PFSK-1 (cell line): ENCODE results near the gene CDH15.

Experiments
- FOXP2 ChIP-seq: optimal IDR thresholded peaks from 2 replicates; pipeline ENCODE3; 2011; ENCODE audit warnings: borderline replicate concordance, control low read depth, inconsistent platforms; ENCODE audit not compliant: insufficient read depth; ENCODE audit errors: extremely low read length, extremely low read depth
- POLR2AphosphoS5 ChIP-seq: IDR thresholded peaks from 2 replicates; pipeline ENCODE4 v1.6.1; 2012; ENCODE audit warnings: low read depth, mild to moderate bottlenecking, control low read depth, low read length, moderate library complexity
- REST ChIP-seq, 2 experiments: IDR thresholded peaks; 2 replicates each; pipeline versions ENCODE4 v1.6.1 to v1.8.0; 2011 to 2012; ENCODE audit warnings: low read depth in 2 of 2, low read length in 2 of 2, control low read depth in 1 of 2, inconsistent platforms in 1 of 2, mild to moderate bottlenecking in 1 of 2, moderate library complexity in 1 of 2; ENCODE audit not compliant: insufficient read depth in 1 of 2
- SIN3A ChIP-seq: IDR thresholded peaks from 2 replicates; pipeline ENCODE4 v1.6.1; 2012; ENCODE audit warnings: mild to moderate bottlenecking, low read length, moderate library complexity, borderline replicate concordance; ENCODE audit not compliant: insufficient read depth
- TAF1 ChIP-seq: IDR thresholded peaks from 2 replicates; pipeline ENCODE4 v1.6.1; 2012; ENCODE audit warnings: low read length, control low read depth, borderline replicate concordance; ENCODE audit not compliant: insufficient read depth

GRCh38 chr16:89187032-89187769, 15.7 kb downstream of the CDH15 start:
- TF ChIP-seq POLR2AphosphoS5 (no peak), FOXP2 (no peak), TAF1 (no peak), REST (IDR thresholded peaks at IDR 0.05; ENCODE audit: insufficient read depth in 1 of 2, low read depth in 2 of 2, low read length in 2 of 2) (no peak), SIN3A (no peak)
